Measurements from ENCODE around the gene FLNC. TPM values are rescaled to one million over a fixed set of nuclear protein-coding genes. Genes with fewer than 3 reads are reported as not detected.

FLNC gene
- total and polyA plus RNA-seq, 9 donors = 339 to 779 (median 470) TPM

GRCh38 chr7:128891942-128892269 lies 61.7 kb downstream of the FLNC start:
- Histone ChIP-seq H3K9me3 (replicated peaks; ENCODE audit: control insufficient read depth, low read depth, low read length) (no peaks in the 10 kb centered on the region), H3K27me3 (ENCODE audit: control insufficient read depth, insufficient read depth, low read length) (peaks cover 35% of the 10 kb centered on the region), H3K27ac (ENCODE audit: low read length) (no peak overlapping the region), H3K36me3 (ENCODE audit: control insufficient read depth, insufficient read depth, low read length) (no peaks in the 10 kb centered on the region), H3K4me3 (ENCODE audit: low read length) (no peak overlapping the region), H3K4me1 (ENCODE audit: control insufficient read depth, insufficient read depth, low read length) (peaks cover 2% of the 10 kb centered on the region)
- no peak for DNase-seq
- WGBS (ENCODE audit: insufficient coverage) = 91% methylated on average over 5 of the region's 11 CpGs

GRCh38 chr7:128892521-128893250 lies 62.5 kb downstream of the FLNC start:
- WGBS (ENCODE audit: insufficient coverage) = 85% methylated on average over 13 of the region's 13 CpGs
- Histone ChIP-seq H3K9me3 (replicated peaks; ENCODE audit: control insufficient read depth, low read depth, low read length) (no peaks in the 10 kb centered on the region), H3K27ac (ENCODE audit: low read length) (no peak overlapping the region), H3K36me3 (ENCODE audit: control insufficient read depth, insufficient read depth, low read length) (no peaks in the 10 kb centered on the region), H3K4me3 (ENCODE audit: low read length) (no peak overlapping the region), H3K27me3 (ENCODE audit: control insufficient read depth, insufficient read depth, low read length) (peaks cover 32% of the 10 kb centered on the region), H3K4me1 (ENCODE audit: control insufficient read depth, insufficient read depth, low read length) (peaks cover 2% of the 10 kb centered on the region)
- no peak for DNase-seq

- DNase-seq = no peak
- Histone ChIP-seq H3K36me3 (ENCODE audit: control insufficient read depth, insufficient read depth, low read length) (no peaks in the 10 kb centered on the region), H3K27me3 (ENCODE audit: control insufficient read depth, insufficient read depth, low read length) (peaks cover 31% of the 10 kb centered on the region), H3K27ac (ENCODE audit: low read length) (no peak overlapping the region), H3K4me1 (ENCODE audit: control insufficient read depth, insufficient read depth, low read length) (peaks cover 2% of the 10 kb centered on the region), H3K4me3 (ENCODE audit: low read length) (no peak overlapping the region), H3K9me3 (replicated peaks; ENCODE audit: control insufficient read depth, low read depth, low read length) (no peaks in the 10 kb centered on the region)
- 91% methylated on average over 10 of the region's 23 CpGs for WGBS (ENCODE audit: insufficient coverage)
These were observed 63.3 kb downstream of the FLNC start for GRCh38 chr7:128893251-128894100.

GRCh38 chr7:128894101-128894440 lies 63.9 kb downstream of the FLNC start:
- Histone ChIP-seq H3K27ac (ENCODE audit: low read length) (no peak overlapping the region), H3K9me3 (replicated peaks; ENCODE audit: control insufficient read depth, low read depth, low read length) (no peaks in the 10 kb centered on the region), H3K27me3 (ENCODE audit: control insufficient read depth, insufficient read depth, low read length) (peaks cover 27% of the 10 kb centered on the region), H3K36me3 (ENCODE audit: control insufficient read depth, insufficient read depth, low read length) (no peaks in the 10 kb centered on the region), H3K4me3 (ENCODE audit: low read length) (no peak overlapping the region), H3K4me1 (ENCODE audit: control insufficient read depth, insufficient read depth, low read length) (peaks cover 2% of the 10 kb centered on the region)
- no peak for DNase-seq
- WGBS (ENCODE audit: insufficient coverage) = no CpG with 5 or more reads among the region's 6 CpGs

- Histone ChIP-seq H3K9me3 (replicated peaks; ENCODE audit: control insufficient read depth, low read depth, low read length) (no peaks in the 10 kb centered on the region), H3K4me3 (ENCODE audit: low read length) (no peak overlapping the region), H3K36me3 (ENCODE audit: control insufficient read depth, insufficient read depth, low read length) (no peaks in the 10 kb centered on the region), H3K4me1 (ENCODE audit: control insufficient read depth, insufficient read depth, low read length) (peaks cover 2% of the 10 kb centered on the region), H3K27me3 (ENCODE audit: control insufficient read depth, insufficient read depth, low read length) (peaks cover 18% of the 10 kb centered on the region), H3K27ac (ENCODE audit: low read length) (no peak overlapping the region)
- no peak for DNase-seq
- WGBS (ENCODE audit: insufficient coverage) = 60% methylated on average over 1 of the region's 3 CpGs
These were observed 65.1 kb downstream of the FLNC start for GRCh38 chr7:128895320-128895719.

GRCh38 chr7:128899392-128899791 lies 69.2 kb downstream of the FLNC start:
- H3K27ac ChIP-seq (ENCODE audit: low read length) = no peak overlapping the region
- no peaks in the 10 kb centered on the region for H3K9me3 ChIP-seq (replicated peaks; ENCODE audit: control insufficient read depth, low read depth, low read length)
- H3K4me1 ChIP-seq (ENCODE audit: control insufficient read depth, insufficient read depth, low read length) = no peaks in the 10 kb centered on the region
- peaks cover 2% of the 10 kb centered on the region for H3K27me3 ChIP-seq (ENCODE audit: control insufficient read depth, insufficient read depth, low read length)
- H3K36me3 ChIP-seq (ENCODE audit: control insufficient read depth, insufficient read depth, low read length) = no peaks in the 10 kb centered on the region
- no peak overlapping the region for H3K4me3 ChIP-seq (ENCODE audit: low read length)
- no peak for DNase-seq

- no CpG with 5 or more reads among the region's 1 CpG for WGBS (ENCODE audit: insufficient coverage)
- Histone ChIP-seq H3K27me3 (ENCODE audit: control insufficient read depth, insufficient read depth, low read length) (peaks cover 2% of the 10 kb centered on the region), H3K27ac (ENCODE audit: low read length) (no peak overlapping the region), H3K4me1 (ENCODE audit: control insufficient read depth, insufficient read depth, low read length) (no peaks in the 10 kb centered on the region), H3K4me3 (ENCODE audit: low read length) (no peak overlapping the region), H3K9me3 (replicated peaks; ENCODE audit: control insufficient read depth, low read depth, low read length) (no peaks in the 10 kb centered on the region), H3K36me3 (ENCODE audit: control insufficient read depth, insufficient read depth, low read length) (no peaks in the 10 kb centered on the region)
- DNase-seq = no peak
These were observed 70.0 kb downstream of the FLNC start for GRCh38 chr7:128900237-128900636.

GRCh38 chr7:128902761-128903585 lies 72.8 kb downstream of the FLNC start:
- no peak for DNase-seq
- WGBS (ENCODE audit: insufficient coverage) = 71% methylated on average over 12 of the region's 12 CpGs
- peaks cover 8% of the 10 kb centered on the region for H3K27me3 ChIP-seq (ENCODE audit: control insufficient read depth, insufficient read depth, low read length)
- no peaks in the 10 kb centered on the region for H3K9me3 ChIP-seq (replicated peaks; ENCODE audit: control insufficient read depth, low read depth, low read length)
- H3K36me3 ChIP-seq (ENCODE audit: control insufficient read depth, insufficient read depth, low read length) = no peaks in the 10 kb centered on the region
- no peak overlapping the region for H3K4me3 ChIP-seq (ENCODE audit: low read length)
- H3K27ac ChIP-seq (ENCODE audit: low read length) = no peak overlapping the region
- no peaks in the 10 kb centered on the region for H3K4me1 ChIP-seq (ENCODE audit: control insufficient read depth, insufficient read depth, low read length)

- Histone ChIP-seq H3K27me3 (ENCODE audit: control insufficient read depth, insufficient read depth, low read length) (peaks cover 14% of the 10 kb centered on the region), H3K4me1 (ENCODE audit: control insufficient read depth, insufficient read depth, low read length) (no peaks in the 10 kb centered on the region), H3K36me3 (ENCODE audit: control insufficient read depth, insufficient read depth, low read length) (no peaks in the 10 kb centered on the region), H3K27ac (ENCODE audit: low read length) (no peak overlapping the region), H3K4me3 (ENCODE audit: low read length) (no peak overlapping the region), H3K9me3 (replicated peaks; ENCODE audit: control insufficient read depth, low read depth, low read length) (no peaks in the 10 kb centered on the region)
- DNase-seq = no peak
- 69% methylated on average over 11 of the region's 14 CpGs for WGBS (ENCODE audit: insufficient coverage)
These were observed 73.6 kb downstream of the FLNC start for GRCh38 chr7:128903621-128904361.
